ENCODE results near the gene CASZ1.

GRCh38 chr1:10647414-10648170 lies 148.9 kb downstream of the CASZ1 start:
- TF ChIP-seq EP300 (IDR thresholded peaks at IDR 0.05; ENCODE audit: borderline replicate concordance), result no peak
- no peak for TF ChIP-seq REST (IDR thresholded peaks at IDR 0.05; ENCODE audit: low read depth)
- TF ChIP-seq CEBPB (IDR thresholded peaks at IDR 0.05), result no peak
- no peak for TF ChIP-seq EGR1 (IDR thresholded peaks at IDR 0.05)
- no peak for TF ChIP-seq YY1 (IDR thresholded peaks at IDR 0.05; ENCODE audit: low read depth)

All from Ishikawa (cell line).